WI38 (cell line): Measurements from ENCODE around the gene CMTM4.
"Not testable (repeated sequence)": the region's sequence is repeated elsewhere in the genome, so short reads cannot be mapped to it uniquely, and the experiment has no call there.

Experiments
- H3K4me3 ChIP-seq: 2 replicates; pipeline ENCODE4 v1.5.1; 2011; ENCODE audit warnings: low read depth, mild to moderate bottlenecking, control low read depth, low read length
- TF ChIP-seq, protein P1 (sequence below): IDR thresholded peaks from 2 replicates; pipeline ENCODE4 v1.5.1; 2012; ENCODE audit warnings: low read depth, mild to moderate bottlenecking, control low read depth, low read length

The CMTM4 gene

DNA sequence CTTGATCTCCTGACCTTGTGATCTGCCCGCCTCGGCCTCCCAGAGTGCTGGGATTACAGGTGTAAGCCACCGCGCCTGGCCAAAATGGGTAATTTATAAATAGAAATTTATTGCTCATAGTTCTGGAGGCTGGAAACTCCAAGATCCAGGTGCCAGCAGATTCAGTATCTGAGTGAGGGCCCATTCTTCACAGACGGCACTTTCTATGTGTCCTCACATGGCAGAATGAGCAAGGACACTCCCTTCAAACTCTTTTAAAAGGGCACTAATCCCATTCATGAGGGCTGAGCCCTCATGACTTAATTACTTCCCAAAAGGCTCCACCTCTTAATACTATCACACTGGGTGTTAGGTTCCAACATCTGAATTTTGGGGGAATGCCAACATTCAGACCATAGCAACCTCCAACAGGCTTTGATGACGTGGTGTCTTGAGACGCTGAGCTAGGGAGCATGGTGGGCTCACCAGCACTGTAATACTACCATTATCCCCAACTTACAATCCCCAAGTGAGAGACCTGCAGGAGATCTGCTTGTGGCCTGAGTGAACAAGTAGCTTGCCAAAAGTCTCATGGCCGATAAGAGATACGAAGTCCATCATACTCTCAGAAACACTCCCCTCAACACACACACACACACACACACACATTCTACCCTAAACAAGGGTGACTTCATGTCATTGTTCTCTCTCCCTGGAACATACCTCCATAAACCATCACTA lies 8.5 kb downstream of the CMTM4 start:
- TF ChIP-seq, protein P1, sequence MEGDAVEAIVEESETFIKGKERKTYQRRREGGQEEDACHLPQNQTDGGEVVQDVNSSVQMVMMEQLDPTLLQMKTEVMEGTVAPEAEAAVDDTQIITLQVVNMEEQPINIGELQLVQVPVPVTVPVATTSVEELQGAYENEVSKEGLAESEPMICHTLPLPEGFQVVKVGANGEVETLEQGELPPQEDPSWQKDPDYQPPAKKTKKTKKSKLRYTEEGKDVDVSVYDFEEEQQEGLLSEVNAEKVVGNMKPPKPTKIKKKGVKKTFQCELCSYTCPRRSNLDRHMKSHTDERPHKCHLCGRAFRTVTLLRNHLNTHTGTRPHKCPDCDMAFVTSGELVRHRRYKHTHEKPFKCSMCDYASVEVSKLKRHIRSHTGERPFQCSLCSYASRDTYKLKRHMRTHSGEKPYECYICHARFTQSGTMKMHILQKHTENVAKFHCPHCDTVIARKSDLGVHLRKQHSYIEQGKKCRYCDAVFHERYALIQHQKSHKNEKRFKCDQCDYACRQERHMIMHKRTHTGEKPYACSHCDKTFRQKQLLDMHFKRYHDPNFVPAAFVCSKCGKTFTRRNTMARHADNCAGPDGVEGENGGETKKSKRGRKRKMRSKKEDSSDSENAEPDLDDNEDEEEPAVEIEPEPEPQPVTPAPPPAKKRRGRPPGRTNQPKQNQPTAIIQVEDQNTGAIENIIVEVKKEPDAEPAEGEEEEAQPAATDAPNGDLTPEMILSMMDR: no peak
- no peak overlapping the region for H3K4me3 ChIP-seq

DNA sequence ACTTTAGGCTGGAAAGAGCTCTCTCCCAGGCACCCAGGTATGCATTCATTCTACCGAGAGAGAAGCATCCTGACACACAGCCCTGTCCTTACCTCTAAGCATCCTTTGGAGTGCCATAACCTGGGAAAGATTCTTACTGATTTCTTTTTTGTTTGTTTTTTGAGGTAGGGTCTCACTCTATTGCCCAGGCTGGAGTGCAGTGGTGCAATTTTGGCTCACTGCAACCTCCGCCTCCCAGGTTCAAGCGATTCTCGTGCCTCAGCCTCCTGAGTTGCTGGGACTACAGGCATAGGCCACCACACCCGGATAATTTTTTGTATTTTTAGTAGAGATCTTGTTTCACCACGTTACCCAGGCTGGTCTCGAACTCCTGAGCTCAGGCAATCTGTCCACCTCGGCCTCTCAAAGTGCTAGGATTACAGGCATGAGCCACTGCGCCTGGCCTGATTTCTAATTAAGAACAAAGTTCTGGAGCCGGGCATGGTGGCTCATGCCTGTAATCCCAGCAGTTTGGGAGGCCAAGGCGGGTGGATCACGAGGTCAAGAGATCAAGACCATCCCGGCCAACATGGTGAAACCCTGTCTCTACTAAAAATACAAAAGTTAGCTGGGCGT lies 10.9 kb downstream of the CMTM4 start:
- not testable (repeated sequence) for H3K4me3 ChIP-seq

DNA sequence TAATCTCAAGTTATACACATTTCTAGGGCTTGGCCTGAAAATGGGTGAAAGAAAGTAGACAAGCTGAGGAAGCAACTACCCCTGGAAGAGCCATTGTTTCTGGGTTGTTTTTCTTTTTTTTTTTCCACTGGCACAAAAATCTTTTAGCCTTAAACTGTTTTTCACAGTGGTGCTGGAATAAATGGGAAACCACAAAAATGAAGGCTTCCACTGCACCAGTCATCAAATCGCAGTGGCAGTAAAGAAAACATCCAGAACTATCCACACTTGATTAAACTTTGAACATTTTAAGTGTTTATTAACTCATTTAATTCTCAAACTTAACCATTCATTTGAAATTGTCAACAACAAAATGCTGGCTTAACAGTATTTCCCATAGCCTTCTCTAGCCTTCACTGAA lies 14.3 kb downstream of the CMTM4 start:
- TF ChIP-seq, protein P1: no peak
- H3K4me3 ChIP-seq: no peak overlapping the region

DNA sequence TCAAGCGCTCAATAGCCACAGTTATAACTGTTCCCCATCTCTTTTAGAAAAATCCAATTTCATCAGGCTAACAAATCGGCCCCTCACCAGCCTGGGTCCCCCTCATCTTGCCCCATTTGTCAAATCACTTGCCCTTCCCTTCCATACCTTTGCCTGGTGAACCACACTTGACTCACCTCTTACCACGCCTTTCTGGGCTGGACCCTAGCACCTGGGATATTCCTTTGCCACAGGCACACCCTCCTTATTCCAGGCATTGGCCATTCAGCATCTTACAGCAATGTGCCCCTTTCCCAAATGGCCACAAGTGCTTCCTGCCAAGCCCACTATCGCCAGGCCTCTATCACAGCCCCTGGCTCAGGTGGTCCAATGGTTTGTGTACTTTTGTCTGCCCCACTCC lies 14.9 kb downstream of the CMTM4 start:
- H3K4me3 ChIP-seq: no peak overlapping the region
- TF ChIP-seq, protein P1: no peak

DNA sequence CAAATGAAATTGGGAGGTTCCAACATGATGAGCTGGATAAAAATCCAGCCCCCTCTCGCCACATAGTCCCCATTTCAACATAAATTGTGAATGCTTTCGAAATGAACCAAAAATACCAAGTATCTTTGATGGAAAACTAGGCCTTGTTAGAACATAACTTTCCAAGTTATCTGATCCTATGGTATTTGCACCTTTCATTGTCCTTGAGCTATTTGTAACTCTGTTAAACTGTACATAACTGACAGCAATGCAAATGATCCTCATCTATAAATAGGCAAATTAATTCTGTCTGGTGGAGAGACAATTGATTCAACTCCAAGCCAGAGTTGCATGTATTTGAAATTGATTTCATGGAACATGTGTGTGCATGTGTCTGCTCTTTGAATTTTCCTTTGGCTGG lies 18.2 kb downstream of the CMTM4 start:
- TF ChIP-seq, protein P1: no peak
- no peak overlapping the region for H3K4me3 ChIP-seq

DNA sequence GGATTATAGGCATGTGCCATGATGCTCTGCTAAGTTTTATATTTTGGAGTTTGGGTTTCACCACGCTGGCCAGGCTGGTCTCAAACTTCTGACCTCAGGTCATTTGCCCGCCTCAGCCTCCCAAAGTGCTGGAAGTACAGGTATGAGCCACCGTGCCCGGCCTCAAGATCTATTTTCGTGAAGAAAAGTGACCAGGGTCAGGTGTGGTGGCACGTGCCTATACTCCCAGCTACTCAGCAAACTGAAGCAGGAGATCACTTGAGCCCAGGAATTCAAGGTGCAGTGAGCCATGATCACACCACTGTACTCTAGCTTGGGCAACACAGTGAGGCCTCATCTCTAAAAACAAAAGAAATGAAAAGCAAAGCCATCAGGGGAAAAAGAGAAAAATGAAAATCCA lies 18.7 kb downstream of the CMTM4 start:
- TF ChIP-seq, protein P1: no peak
- H3K4me3 ChIP-seq: no peak overlapping the region

DNA sequence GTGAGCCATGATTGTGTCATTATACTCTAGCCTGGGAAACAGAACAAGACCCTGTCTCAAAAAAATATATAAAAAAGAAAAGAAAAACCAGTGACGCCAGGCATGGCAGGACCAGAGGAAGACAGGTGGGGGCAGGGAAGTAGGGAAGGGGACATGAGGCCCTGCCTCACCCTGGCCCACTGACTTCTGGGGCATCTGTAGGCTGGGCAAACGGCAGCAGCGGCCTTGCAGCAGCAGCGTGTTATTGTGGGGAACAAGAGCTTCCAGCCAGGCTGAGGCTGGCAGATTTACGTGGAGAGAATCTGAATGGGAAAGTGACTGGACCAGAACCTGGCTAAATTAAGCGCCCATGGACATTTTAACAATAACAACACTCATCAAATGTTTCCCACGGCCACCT lies 19.4 kb downstream of the CMTM4 start:
- H3K4me3 ChIP-seq: no peak overlapping the region

More for the DNA sequence above, 19.4 kb downstream of the CMTM4 start:
- TF ChIP-seq, protein P1: no peak
